ENCODE measurements around the gene CST5.
"Not testable (repeated sequence)": the region's sequence is repeated elsewhere in the genome, so short reads cannot be mapped to it uniquely, and the experiment has no call there.

The CST5 gene

DNA sequence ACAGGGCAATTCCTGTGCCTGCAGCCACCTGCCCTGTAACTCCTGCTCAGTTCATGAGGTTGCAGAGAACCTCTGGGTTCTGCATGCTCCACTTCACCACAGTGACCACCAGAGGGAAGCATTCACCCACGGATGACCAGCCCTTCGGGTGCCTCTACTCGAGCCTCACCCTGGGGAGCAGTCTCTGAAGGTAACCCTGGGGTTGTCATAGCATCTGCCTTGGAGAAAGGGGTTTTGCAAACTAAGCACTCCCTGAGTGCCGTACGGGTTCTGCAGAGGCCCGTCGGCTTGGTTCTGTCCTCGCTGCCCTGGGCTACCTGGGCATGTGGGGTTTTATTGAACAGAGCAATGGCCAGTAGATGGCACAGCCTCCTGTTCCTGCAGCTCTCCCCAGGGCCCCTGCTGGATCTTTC, 10.2 kb upstream of the CST5 start:
- DNase-seq (ENCODE audit: low spot score): peak; percentile 67

DNA sequence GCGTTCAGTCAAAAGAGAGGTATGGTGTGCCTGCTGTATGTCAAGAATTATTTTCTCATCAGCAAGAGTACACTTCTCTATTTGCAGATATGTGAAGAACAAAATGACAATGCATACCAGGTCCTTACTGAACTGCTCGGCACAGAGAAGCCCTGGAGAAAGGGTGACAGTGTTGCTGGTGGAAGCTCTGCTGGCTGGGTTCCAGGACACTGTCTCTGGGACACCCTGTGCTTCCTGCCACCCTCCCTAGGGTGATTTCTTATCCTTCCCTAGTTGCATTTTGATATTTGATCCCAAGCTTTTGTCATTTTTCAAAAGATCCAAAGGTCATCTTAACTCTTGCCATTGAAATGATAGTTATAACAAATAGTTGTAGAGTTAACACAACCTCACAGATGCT, 8.3 kb upstream of the CST5 start:
- DNase-seq (ENCODE audit: low spot score): no peak

DNA sequence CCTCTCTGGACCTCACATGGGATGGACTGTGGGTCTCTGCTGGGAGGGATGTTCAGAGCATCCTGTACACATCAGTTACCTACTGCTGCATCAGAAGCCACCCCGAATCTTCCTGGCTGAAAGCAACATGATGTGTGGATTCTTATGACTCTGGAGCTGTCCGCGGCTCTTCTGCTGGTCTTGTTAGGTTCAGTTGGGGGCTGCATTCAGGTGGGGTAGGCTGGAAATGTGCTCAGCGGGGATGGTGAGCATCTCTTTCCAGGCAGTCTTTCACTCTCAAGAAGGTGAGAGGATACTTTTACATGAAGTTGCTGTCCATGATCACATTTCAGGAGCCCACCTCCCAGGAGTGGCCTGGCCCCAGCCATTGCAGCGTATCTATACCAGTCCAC, 5.2 kb upstream of the CST5 start:
- no peak for DNase-seq (ENCODE audit: low spot score)

DNA sequence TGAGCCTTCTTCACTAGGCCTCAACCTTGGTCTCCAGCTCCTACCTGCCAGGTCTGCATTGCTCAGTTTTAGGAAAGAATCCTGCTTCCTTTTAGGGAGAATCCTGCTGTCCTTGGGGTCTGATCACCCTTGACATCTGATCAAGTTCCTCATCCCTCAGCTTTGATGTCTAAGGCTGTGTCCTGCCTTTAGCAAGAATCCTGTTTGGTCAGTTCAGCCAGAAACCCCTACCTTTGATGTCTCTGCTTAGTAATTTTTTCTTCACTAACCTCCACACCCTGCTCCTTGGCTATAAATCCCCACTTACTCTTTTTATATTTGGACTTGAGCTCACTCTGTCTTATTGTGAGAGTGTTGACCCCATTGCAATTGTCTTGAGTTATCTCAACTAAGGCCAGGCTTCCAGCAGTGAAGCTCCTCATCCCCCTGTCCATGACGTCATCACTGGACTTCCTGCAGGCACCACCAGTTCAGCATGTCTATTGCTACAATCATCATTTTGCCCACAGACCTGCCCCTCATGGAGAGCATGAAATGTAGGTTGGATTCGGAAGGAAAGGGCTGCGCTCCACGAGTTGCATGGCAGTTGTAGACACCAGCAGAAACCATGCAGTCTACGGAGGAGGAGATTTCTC, 4.7 kb upstream of the CST5 start:
- no peak for DNase-seq (ENCODE audit: low spot score)

DNA sequence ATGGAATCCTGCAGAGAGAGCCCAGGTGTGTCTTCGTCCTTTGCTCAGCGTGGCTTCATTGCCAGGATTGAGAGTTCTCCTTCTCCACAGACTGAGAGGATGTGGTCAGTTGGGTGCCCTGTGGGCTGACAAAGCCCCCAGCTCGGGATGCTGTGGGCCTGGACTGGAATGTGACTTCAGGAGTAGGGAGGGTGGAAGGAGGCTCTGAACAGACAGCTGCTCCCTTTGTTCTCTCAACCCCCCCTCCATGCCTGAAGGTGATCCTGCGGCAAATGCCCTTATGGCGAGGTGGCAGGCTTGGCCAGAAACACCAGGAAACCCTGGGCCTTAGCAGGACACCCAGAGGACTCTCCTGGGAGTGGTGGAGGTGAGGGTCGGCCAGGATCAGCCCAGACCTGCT, 1.8 kb upstream of the CST5 start:
- DNase-seq (ENCODE audit: low spot score): no peak

- DNase-seq (ENCODE audit: low spot score): no peak
These were observed 869 bp upstream of the CST5 start for GRCh38 chr20:23880417-23880816.

- no peak for DNase-seq (ENCODE audit: low spot score)
These were observed 345 bp upstream of the CST5 start for GRCh38 chr20:23879811-23880374.

- DNase-seq (ENCODE audit: low spot score): no peak
These were observed 761 bp downstream of the CST5 start for GRCh38 chr20:23878787-23879186.

- not testable (repeated sequence) for DNase-seq (ENCODE audit: low spot score)
These were observed 1.5 kb downstream of the CST5 start for GRCh38 chr20:23878016-23878542.

- DNase-seq (ENCODE audit: low spot score): no peak
These were observed 2.0 kb downstream of the CST5 start for GRCh38 chr20:23877524-23877923.

DNA sequence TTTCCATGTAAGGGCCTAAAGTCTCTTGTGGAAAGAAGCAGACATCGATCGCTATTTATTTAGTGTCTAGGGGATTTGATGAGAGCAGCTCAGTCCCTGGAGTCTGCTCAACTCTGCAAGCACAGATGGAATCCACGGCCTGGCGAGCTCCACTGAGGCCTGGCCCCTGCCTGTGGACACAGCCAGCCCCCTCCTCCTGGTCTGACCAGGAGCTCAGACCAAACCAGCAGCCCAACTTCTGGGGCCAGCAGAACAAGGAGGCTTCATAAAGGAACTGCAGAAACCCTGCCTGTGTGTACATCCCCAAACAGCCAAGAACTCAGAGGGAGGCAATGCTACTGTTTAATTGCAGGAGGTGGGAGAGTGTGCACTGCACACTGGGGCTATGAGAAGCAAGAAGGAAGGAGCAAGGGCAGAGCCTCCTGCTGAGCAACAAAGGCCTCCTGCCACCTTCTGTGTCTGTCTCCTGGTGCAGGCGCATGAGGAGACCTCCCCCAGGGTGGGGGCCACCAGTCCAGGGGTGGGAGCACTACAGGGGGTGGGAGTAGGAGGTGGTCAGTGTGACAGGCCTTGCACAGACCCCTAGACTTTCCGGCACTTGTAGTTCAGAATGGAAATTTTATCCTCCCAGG, 3.8 kb downstream of the CST5 start:
- no peak for DNase-seq (ENCODE audit: low spot score)

DNA sequence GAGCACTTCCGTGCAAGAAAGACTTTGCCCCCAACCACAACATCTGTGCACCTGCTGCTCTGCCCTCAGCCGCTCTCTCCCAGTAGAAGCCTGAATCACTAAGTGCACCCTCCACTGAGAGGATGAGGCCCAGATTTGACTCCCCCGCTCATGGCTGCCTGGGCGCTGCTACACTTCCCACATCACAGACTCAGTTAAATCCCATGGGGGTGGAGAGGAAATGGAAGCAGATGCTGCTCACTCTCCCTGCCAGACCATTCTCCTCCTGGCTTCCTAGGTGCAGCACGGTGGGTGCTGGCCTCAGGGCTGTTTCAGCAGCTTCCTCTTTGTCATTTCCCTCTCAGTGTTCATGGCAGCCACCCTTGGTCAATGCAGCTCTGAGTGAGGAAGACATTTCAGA, 4.8 kb downstream of the CST5 start:
- DNase-seq (ENCODE audit: low spot score): no peak

DNA sequence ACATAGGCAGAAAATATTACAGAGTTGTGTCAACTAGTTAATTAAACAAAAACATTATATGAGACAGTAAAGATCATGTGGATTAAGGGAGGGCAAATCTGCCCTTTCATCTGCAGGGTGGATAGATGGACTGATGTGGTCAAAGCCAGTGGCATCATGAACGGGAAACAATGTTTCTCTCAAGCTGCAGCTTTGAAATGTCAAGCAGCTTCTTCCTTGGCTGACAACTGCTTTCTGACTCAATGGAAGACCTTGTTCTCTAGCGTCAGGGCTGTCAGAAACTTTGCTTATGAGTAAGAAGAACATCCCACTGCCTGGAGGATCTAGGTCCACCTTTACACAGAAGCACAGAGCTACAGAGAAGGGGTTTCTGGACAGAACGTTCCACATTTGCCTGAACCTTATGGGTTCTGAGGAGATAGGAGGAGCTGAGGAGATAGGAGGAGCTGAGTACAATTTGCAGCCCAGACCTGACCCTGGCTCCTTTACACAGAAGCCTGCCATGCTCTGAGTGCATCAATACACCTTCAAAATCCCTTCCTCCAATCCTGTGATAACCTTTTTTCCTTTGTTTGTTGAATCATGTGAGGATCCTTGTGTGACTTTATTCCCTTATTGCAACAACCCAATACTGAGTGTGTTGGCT, 6.1 kb downstream of the CST5 start:
- no peak for DNase-seq (ENCODE audit: low spot score)

DNA sequence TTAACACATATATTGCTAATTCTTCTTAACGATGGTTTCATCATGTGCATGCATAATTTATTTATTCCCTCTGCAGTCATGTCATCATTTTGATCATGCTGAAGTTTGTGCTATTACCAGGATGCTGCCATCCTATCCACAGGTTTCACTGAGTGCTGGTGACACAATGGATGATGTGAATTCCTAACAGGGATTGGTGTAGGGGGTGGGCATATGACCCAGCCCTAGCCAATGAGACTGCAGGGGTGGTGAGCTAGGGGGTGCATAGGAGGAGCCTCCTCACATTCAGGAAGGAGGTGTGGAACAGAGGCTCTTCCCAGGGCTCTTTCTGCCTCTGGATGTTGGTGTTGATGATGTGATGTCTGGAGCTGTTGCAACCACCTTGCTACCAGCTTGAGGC, 7.5 kb downstream of the CST5 start:
- no peak for DNase-seq (ENCODE audit: low spot score)

DNA sequence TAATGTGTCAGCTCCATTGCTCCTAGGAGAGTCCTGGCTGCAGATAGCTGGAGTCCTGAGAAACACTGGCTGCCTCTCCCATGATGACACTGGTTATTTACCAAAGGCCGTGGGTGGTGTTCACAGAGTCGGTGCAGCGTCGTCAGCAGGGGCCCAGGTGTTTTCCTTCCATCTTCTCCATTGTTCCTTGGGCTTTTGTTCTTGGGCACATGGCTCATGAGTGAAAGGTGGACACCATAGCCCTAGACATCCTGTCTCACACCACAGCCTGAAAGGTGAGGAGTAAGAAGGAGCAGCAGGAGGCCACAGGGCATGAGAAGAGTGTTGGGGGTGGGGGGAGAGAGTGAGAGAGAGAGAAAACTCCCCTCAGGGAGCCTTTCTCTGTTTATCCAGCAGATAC, 9.1 kb downstream of the CST5 start:
- no peak for DNase-seq (ENCODE audit: low spot score)

- no peak for DNase-seq (ENCODE audit: low spot score)
These were observed 10.0 kb downstream of the CST5 start for GRCh38 chr20:23869520-23869919.

- DNase-seq (ENCODE audit: low spot score): no peak
These were observed 11.2 kb downstream of the CST5 start for GRCh38 chr20:23868321-23868720.

- no peak for DNase-seq (ENCODE audit: low spot score)
These were observed 12.3 kb downstream of the CST5 start for GRCh38 chr20:23867152-23867776.

DNA sequence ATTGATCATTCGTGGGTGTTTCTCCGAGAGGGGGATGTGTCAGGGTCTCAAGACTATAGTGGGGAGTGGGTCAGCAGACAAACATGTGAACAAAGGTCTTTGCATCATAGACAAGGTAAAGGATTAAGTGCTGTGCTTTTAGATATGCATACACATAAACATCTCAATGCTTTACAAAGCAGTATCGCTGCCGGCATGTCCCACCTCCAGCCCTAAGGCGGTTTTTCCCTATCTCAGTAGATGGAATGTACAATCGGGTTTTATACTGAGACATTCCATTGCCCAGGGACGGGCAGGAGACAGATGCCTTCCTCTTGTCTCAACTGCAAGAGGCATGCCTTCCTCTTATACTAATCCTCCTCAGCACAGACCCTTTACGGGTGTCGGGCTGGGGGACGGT, 18.8 kb downstream of the CST5 start:
- DNase-seq (ENCODE audit: low spot score): not testable (repeated sequence)

DNA sequence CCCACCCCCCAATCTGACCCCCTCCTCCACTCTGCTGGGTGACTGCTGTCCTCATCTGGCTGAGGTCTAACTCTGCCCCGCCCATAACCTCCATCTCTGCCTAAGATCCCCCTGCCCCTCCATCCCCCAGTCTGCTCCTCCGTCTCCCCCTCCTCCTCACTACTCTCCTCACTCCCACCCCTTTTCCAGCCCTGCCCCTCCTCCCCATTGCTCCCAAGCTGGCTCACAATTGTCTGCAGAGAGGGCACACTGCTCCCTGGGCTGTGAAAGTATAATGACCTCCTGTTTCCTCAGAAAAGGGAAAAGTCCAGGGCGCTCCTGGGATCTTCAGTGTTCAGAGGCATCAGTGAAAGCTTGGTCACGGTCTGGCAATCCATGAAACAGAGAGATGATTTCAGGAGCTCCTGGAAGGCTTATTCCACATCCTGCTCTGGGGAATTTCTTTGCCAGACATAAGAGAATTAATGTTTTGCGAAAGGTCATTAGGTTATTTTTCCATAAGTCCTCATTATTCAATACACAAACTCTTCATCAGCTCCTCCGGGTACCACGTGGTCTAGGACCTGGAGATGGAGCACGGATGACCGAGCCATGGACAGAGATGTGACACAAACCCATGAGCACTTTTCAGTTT, 21.5 kb downstream of the CST5 start:
- no peak for DNase-seq (ENCODE audit: low spot score)

DNA sequence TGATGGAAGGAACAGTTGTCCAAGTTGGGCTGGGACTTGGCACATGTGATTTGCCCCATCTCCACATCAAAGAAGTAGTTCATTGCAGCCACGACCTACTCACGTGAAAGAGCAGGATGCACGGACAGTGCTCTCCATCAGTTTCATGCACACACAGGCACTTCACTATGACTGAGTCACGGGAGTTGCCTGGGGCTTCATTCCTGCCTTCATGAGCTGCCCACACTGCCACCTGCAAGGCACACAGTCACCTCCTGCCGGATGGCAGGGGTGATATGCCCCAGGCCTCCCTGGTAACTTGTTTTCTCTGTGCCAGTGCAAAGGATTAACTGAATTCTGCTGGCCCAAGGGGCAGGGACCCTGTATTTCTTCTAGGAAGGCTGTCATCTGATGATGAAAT, 22.8 kb downstream of the CST5 start:
- DNase-seq (ENCODE audit: low spot score): no peak

GRCh38 chr20:23856226-23856625, 23.3 kb downstream of the CST5 start:
- DNase-seq (ENCODE audit: low spot score): no peak
